A549 (cell line): Measurements from ENCODE around the gene XYLT1. TPM values are rescaled to one million over a fixed set of nuclear protein-coding genes. Genes with fewer than 3 reads are reported as not detected.

Source experiments
- ATAC-seq, 2 experiments: fragments of 200-7000 bp in 1 of 2; fragments of >200 bp in 1 of 2; cut with Nextera tagmentation in 1 of 2; cut with Tn5 transposase in 1 of 2; 3 replicates each; pipeline versions ENCODE4 v1.8.0 to v1.9.1; 2018 to 2020; ENCODE audit warnings: mild to moderate bottlenecking in 1 of 2, moderate library complexity in 1 of 2
- CTCF ChIA-PET: fragments of 300-600 bp; sonication (Branson Sonifier 250); formaldehyde crosslinking; extraction: SDS; loops from one replicate; lab custom pipeline; 2021; ENCODE audit warnings: antibody characterized with exemption, inconsistent platforms; lab: Yijun Ruan, JAX
- POLR2A ChIA-PET: fragments of 350-600 bp; formaldehyde crosslinking; extraction: SDS; loops from one replicate; lab custom pipeline; 2021; ENCODE audit warnings: antibody characterized with exemption, inconsistent platforms; lab: Yijun Ruan, JAX
- DNase-seq, 2 experiments: peaks; one replicate each; pipeline versions ENCODE4 v3.0.0 to v3.0.0-alpha.2; 2011 to 2016; ENCODE audit warnings: low read depth in 1 of 2, low spot score in 1 of 2
- FAIRE-seq: peaks from 2 replicates; lab custom pipeline; 2011; peaks lifted over from hg19 to GRCh38; lab: Jason Lieb, UNC
- H3K27ac ChIP-seq, 2 experiments: fragments of >200 bp; sonication (Bioruptor Twin); formaldehyde crosslinking; 3 replicates each; pipeline ENCODE4 v1.5.1; 2016 to 2017
- H3K4me1 ChIP-seq: fragments of >200 bp; sonication (Bioruptor Twin); formaldehyde crosslinking; 3 replicates; pipeline ENCODE4 v1.6.1; 2016
- H3K4me2 ChIP-seq: fragments of >200 bp; sonication (Bioruptor Twin); formaldehyde crosslinking; 3 replicates; pipeline ENCODE4 v1.6.1; 2016
- H3K4me3 ChIP-seq: fragments of >200 bp; sonication (Bioruptor Twin); formaldehyde crosslinking; 3 replicates; pipeline ENCODE4 v1.5.1; 2016
- H3K9me3 ChIP-seq: fragments of >200 bp; sonication (Bioruptor Twin); formaldehyde crosslinking; 3 replicates; pipeline ENCODE4 v1.6.1; 2016
- BCL3 ChIP-seq: fragments of >200 bp; sonication (Bioruptor Twin); formaldehyde crosslinking; IDR thresholded peaks from 3 replicates; pipeline ENCODE4 v1.6.1; 2016
- CBX2 ChIP-seq: fragments of 200-600 bp; sonication (generic); IDR thresholded peaks from 2 replicates; pipeline ENCODE4 v1.6.1; 2016; ENCODE audit warnings: low read depth, mild to moderate bottlenecking, borderline replicate concordance
- CHD4 ChIP-seq: fragments of 200-600 bp; sonication (generic); IDR thresholded peaks from 2 replicates; pipeline ENCODE4 v1.6.1; 2016; ENCODE audit warnings: antibody characterized with exemption, mild to moderate bottlenecking, borderline replicate concordance
- E2F6 ChIP-seq: IDR thresholded peaks from 2 replicates; pipeline ENCODE4 v1.6.1; 2012; ENCODE audit warnings: low read depth, borderline replicate concordance
- EHMT2 ChIP-seq: fragments of 200-600 bp; sonication (generic); IDR thresholded peaks from 2 replicates; pipeline ENCODE4 v1.6.1; 2016; ENCODE audit warnings: antibody characterized with exemption, low read depth, mild to moderate bottlenecking, moderate library complexity
- ELK1 ChIP-seq: fragments of 150-350 bp; IDR thresholded peaks from 2 replicates; pipeline ENCODE4 v1.6.1; 2014; ENCODE audit warnings: low read depth, mild to moderate bottlenecking, low read length
- EP300 ChIP-seq, 2 experiments: fragments of >200 bp; sonication (Bioruptor Twin); formaldehyde crosslinking; IDR thresholded peaks; 2 replicates in 1 of 2; 3 replicates in 1 of 2; pipeline ENCODE4 v1.6.1; 2016 to 2017
- GATA3 ChIP-seq: IDR thresholded peaks from 2 replicates; pipeline ENCODE4 v1.6.1; 2012; ENCODE audit warnings: borderline replicate concordance
- HDAC2 ChIP-seq: fragments of 200-600 bp; sonication (generic); IDR thresholded peaks from 2 replicates; pipeline ENCODE4 v1.6.1; 2016
- HEYL ChIP-seq: fragments of 250-450 bp; sonication (Bioruptor Pico); IDR thresholded peaks from 2 replicates; pipeline ENCODE4 v1.8.0; 2021; ENCODE audit warnings: mild to moderate bottlenecking, moderate library complexity
- HOXA7 ChIP-seq: fragments of 250-450 bp; sonication (Bioruptor Pico); IDR thresholded peaks from 2 replicates; pipeline ENCODE4 v1.5.0; 2020; ENCODE audit warnings: mild to moderate bottlenecking, moderate library complexity
- HOXB13 ChIP-seq: fragments of 250-450 bp; sonication (Bioruptor Pico); IDR thresholded peaks from 2 replicates; pipeline ENCODE4 v1.5.0; 2020; ENCODE audit warnings: low read depth, mild to moderate bottlenecking, moderate library complexity
- JUN ChIP-seq, 2 experiments: fragments of >200 bp; sonication (Bioruptor Twin); formaldehyde crosslinking; IDR thresholded peaks; 2 replicates in 1 of 2; 3 replicates in 1 of 2; pipeline ENCODE4 v1.6.1; 2016 to 2017
- JUNB ChIP-seq: fragments of >200 bp; sonication (Bioruptor Twin); formaldehyde crosslinking; IDR thresholded peaks from 2 replicates; pipeline ENCODE4 v1.6.1; 2016
- KDM1A ChIP-seq: fragments of 200-600 bp; sonication (generic); IDR thresholded peaks from 2 replicates; pipeline ENCODE4 v1.6.1; 2016; ENCODE audit warnings: low read depth, mild to moderate bottlenecking
- MAX ChIP-seq: IDR thresholded peaks from 2 replicates; pipeline ENCODE4 v1.6.1; 2012
- NFE2L2 ChIP-seq: fragments of 150-350 bp; conservative IDR thresholded peaks from 2 replicates; pipeline ENCODE4 v1.6.1; 2014; ENCODE audit warnings: low read length
- NPAS2 ChIP-seq: fragments of 250-450 bp; sonication (Bioruptor Pico); IDR thresholded peaks from 2 replicates; pipeline ENCODE4 v1.8.0; 2022; ENCODE audit warnings: mild to moderate bottlenecking, moderate library complexity, borderline replicate concordance
- NR3C1 ChIP-seq: fragments of >200 bp; sonication (Bioruptor Twin); formaldehyde crosslinking; IDR thresholded peaks from 3 replicates; pipeline ENCODE4 v1.6.1; 2017
- POLR2A ChIP-seq: IDR thresholded peaks from 2 replicates; pipeline ENCODE4 v1.6.1; 2012; ENCODE audit warnings: mild to moderate bottlenecking, low read length
- POLR2AphosphoS2 ChIP-seq: conservative IDR thresholded peaks from 2 replicates; pipeline ENCODE4 v1.6.1; 2012; ENCODE audit warnings: low read length, improper control_type of control experiment, inconsistent platforms
- RARB ChIP-seq: fragments of 250-450 bp; sonication (Bioruptor Pico); IDR thresholded peaks from 2 replicates; pipeline ENCODE4 v1.8.0; 2021; ENCODE audit warnings: mild to moderate bottlenecking, moderate library complexity
- RCOR1 ChIP-seq: fragments of 150-350 bp; IDR thresholded peaks from 2 replicates; pipeline ENCODE4 v1.6.1; 2014; ENCODE audit warnings: antibody characterized with exemption, low read length, low read depth
- USF2 ChIP-seq: fragments of 450-650 bp; IDR thresholded peaks from 2 replicates; pipeline ENCODE4 v1.6.1; 2014; ENCODE audit warnings: antibody characterized with exemption
- ZNF302 ChIP-seq: fragments of 250-450 bp; sonication (Bioruptor Pico); IDR thresholded peaks from 2 replicates; pipeline ENCODE4 v1.9.0; 2021; ENCODE audit warnings: inconsistent platforms, mild to moderate bottlenecking, moderate library complexity
- ZSCAN20 ChIP-seq: fragments of 250-450 bp; sonication (Bioruptor Pico); IDR thresholded peaks from 2 replicates; pipeline ENCODE4 v1.8.0; 2022; ENCODE audit warnings: mild to moderate bottlenecking, moderate library complexity
- WGBS: methylation state at CpG from one replicate; pipeline ENCODE4 v1.1.6; 2017; ENCODE audit errors: missing lambda C conversion rate; 5-methylcytosine and 5-hydroxymethylcytosine counted together
- polyA plus RNA-seq, 4 experiments: library from polyadenylated mRNA; depleted of rRNA in 3 of 4; stranded (reverse); fragments of >200 nt; fragmentation: RNase III in 1 of 4; extraction: RNeasy Plus Mini Kit Qiagen cat#74134 plus additional on column Dnase treatment in 1 of 4; gene quantifications; 2 replicates in 3 of 4; 3 replicates in 1 of 4; pipeline ENCODE4 v1.2.3, GENCODE V29; 2011 to 2017

Gene XYLT1
- polyA plus RNA-seq, 2 of the 4 experiments (the other 2 are of a cell fraction): 0.78 to 0.88 TPM

- no peak for TF ChIP-seq RCOR1
- no peak for TF ChIP-seq KDM1A
- no peak for TF ChIP-seq POLR2AphosphoS2
- no peak for TF ChIP-seq CBX2
- TF ChIP-seq EHMT2: no peak
These were observed 44.9 kb upstream of the XYLT1 start (continued) for GRCh38 chr16:17515421-17516210.

GRCh38 chr16:17512636-17513220, 42.0 kb upstream of the XYLT1 start:
- Histone ChIP-seq H3K4me2 (no peak overlapping the region), H3K9me3 (no peaks in the 10 kb centered on the region), H3K4me3 (no peak overlapping the region), H3K4me1 (no peaks in the 10 kb centered on the region), H3K27ac (no peak overlapping the region)
- ChIA-PET POLR2A (no interaction called here), CTCF (no interaction called here)
- ATAC-seq (no peak), DNase-seq (no peak), FAIRE-seq (no peak)
- TF ChIP-seq ZNF302: no peak
- no peak for TF ChIP-seq MAX
- TF ChIP-seq BCL3: no peak
- TF ChIP-seq NFE2L2: no peak
- no peak for TF ChIP-seq RARB (CRISPR knock-in tag)
- no peak for TF ChIP-seq HOXA7 (CRISPR knock-in tag)
- no peak for TF ChIP-seq POLR2A
- no peak for TF ChIP-seq USF2
- TF ChIP-seq E2F6: no peak
- TF ChIP-seq POLR2AphosphoS2: no peak
- TF ChIP-seq JUNB: no peak
- no peak for TF ChIP-seq ELK1
- TF ChIP-seq GATA3: no peak
- no peak for TF ChIP-seq ZSCAN20
- no peak for TF ChIP-seq HDAC2
- no peak for TF ChIP-seq CHD4
- TF ChIP-seq NR3C1: no peak
- no peak for TF ChIP-seq EP300 (IDR thresholded peaks at IDR 0.05)
- 1% methylated on average over 6 of the region's 6 CpGs for WGBS

GRCh38 chr16:17511340-17511739, 40.6 kb upstream of the XYLT1 start:
- ChIA-PET POLR2A (no interaction called here), CTCF (no interaction called here)
- Histone ChIP-seq H3K27ac (no peak overlapping the region), H3K4me3 (no peak overlapping the region), H3K9me3 (no peaks in the 10 kb centered on the region), H3K4me1 (no peaks in the 10 kb centered on the region), H3K4me2 (no peak overlapping the region)
- ATAC-seq (no peak), DNase-seq (no peak), FAIRE-seq (no peak)
- no peak for TF ChIP-seq JUN (IDR thresholded peaks at IDR 0.05)
- TF ChIP-seq NPAS2 (CRISPR knock-in tag): no peak
- TF ChIP-seq HEYL (CRISPR knock-in tag): no peak
- TF ChIP-seq ZNF302: no peak
- TF ChIP-seq HOXB13 (CRISPR knock-in tag): no peak
